Neural cell (in vitro differentiated cells): ENCODE results near the gene EGLN2.
"Not testable (repeated sequence)": the region's sequence is repeated elsewhere in the genome, so short reads cannot be mapped to it uniquely, and the experiment has no call there.

ENCODE experiments used
- EP300 ChIP-seq: fragments of 450-650 bp; conservative IDR thresholded peaks from 2 replicates; pipeline ENCODE4 v1.6.1; 2014; ENCODE audit warnings: antibody characterized with exemption, mild to moderate bottlenecking, moderate library complexity; ENCODE audit not compliant: poor library complexity, severe bottlenecking
- EZH2 ChIP-seq: fragments of 200-600, 300-800 bp; shearing (Covaris generic), sonication (generic); IDR thresholded peaks from 2 replicates; pipeline ENCODE4 v1.6.1; 2014; ENCODE audit warnings: antibody characterized with exemption, low read length, borderline replicate concordance, mild to moderate bottlenecking; ENCODE audit not compliant: insufficient read depth, poor library complexity, severe bottlenecking
- MXI1 ChIP-seq: fragments of 450-650 bp; conservative IDR thresholded peaks from 2 replicates; pipeline ENCODE4 v1.6.1; 2014; ENCODE audit warnings: antibody characterized with exemption, mild to moderate bottlenecking; ENCODE audit not compliant: poor library complexity, severe bottlenecking
- POLR2AphosphoS5 ChIP-seq: IDR thresholded peaks from 2 replicates; pipeline ENCODE4 v1.6.1; 2012
- RAD21 ChIP-seq: fragments of 450-650 bp; conservative IDR thresholded peaks from 2 replicates; pipeline ENCODE4 v1.6.1; 2014; ENCODE audit warnings: antibody characterized with exemption, mild to moderate bottlenecking, moderate library complexity
- SMC3 ChIP-seq: fragments of 450-650 bp; conservative IDR thresholded peaks from 2 replicates; pipeline ENCODE4 v1.6.1; 2014; ENCODE audit warnings: antibody characterized with exemption, mild to moderate bottlenecking, moderate library complexity; ENCODE audit not compliant: poor library complexity
- TF ChIP-seq, protein P1 (sequence below): fragments of 450-650 bp; IDR thresholded peaks from 2 replicates; pipeline ENCODE4 v1.5.1; 2014; ENCODE audit warnings: antibody characterized with exemption, mild to moderate bottlenecking, moderate library complexity; ENCODE audit not compliant: poor library complexity, severe bottlenecking
- TF ChIP-seq, protein P2 (sequence below): IDR thresholded peaks from 2 replicates; pipeline ENCODE4 v1.6.1; 2012; ENCODE audit warnings: borderline replicate concordance

DNA sequence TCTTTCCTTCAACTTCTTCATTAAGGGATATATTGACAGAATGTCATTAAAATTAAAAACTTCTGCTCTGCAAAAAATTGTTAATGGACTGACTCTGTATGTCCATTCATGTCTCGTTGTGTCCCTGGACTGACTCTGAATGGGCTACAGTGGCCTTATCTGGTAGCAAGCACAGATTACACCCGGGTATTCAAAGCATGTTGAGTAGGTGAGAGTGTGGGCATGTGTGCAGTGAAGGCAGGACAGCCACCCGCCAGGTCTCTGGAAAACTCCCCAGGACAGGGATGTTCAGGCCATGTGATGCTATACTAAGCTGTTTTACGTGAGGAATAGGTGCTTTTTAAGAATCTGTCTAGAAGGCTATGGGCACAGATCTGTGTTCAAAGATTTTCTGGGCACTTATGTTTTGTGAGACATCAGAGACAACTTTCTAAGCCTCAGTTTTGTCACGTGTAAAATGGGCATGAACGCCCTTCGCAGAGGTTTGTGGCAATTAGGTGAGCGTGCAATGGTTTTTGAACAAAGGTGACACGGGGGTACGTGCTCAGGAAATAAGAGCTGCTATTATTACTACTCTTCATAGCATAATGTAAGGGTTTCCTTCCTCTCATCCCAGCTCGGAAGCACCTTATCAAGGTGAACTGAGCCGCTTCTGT lies 44.1 kb downstream of the EGLN2 start:
- not testable (repeated sequence) for TF ChIP-seq MXI1, SMC3, RAD21, EP300, POLR2AphosphoS5, EZH2
- TF ChIP-seq, protein P1, sequence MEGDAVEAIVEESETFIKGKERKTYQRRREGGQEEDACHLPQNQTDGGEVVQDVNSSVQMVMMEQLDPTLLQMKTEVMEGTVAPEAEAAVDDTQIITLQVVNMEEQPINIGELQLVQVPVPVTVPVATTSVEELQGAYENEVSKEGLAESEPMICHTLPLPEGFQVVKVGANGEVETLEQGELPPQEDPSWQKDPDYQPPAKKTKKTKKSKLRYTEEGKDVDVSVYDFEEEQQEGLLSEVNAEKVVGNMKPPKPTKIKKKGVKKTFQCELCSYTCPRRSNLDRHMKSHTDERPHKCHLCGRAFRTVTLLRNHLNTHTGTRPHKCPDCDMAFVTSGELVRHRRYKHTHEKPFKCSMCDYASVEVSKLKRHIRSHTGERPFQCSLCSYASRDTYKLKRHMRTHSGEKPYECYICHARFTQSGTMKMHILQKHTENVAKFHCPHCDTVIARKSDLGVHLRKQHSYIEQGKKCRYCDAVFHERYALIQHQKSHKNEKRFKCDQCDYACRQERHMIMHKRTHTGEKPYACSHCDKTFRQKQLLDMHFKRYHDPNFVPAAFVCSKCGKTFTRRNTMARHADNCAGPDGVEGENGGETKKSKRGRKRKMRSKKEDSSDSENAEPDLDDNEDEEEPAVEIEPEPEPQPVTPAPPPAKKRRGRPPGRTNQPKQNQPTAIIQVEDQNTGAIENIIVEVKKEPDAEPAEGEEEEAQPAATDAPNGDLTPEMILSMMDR: not testable (repeated sequence)
- TF ChIP-seq, protein P2, sequence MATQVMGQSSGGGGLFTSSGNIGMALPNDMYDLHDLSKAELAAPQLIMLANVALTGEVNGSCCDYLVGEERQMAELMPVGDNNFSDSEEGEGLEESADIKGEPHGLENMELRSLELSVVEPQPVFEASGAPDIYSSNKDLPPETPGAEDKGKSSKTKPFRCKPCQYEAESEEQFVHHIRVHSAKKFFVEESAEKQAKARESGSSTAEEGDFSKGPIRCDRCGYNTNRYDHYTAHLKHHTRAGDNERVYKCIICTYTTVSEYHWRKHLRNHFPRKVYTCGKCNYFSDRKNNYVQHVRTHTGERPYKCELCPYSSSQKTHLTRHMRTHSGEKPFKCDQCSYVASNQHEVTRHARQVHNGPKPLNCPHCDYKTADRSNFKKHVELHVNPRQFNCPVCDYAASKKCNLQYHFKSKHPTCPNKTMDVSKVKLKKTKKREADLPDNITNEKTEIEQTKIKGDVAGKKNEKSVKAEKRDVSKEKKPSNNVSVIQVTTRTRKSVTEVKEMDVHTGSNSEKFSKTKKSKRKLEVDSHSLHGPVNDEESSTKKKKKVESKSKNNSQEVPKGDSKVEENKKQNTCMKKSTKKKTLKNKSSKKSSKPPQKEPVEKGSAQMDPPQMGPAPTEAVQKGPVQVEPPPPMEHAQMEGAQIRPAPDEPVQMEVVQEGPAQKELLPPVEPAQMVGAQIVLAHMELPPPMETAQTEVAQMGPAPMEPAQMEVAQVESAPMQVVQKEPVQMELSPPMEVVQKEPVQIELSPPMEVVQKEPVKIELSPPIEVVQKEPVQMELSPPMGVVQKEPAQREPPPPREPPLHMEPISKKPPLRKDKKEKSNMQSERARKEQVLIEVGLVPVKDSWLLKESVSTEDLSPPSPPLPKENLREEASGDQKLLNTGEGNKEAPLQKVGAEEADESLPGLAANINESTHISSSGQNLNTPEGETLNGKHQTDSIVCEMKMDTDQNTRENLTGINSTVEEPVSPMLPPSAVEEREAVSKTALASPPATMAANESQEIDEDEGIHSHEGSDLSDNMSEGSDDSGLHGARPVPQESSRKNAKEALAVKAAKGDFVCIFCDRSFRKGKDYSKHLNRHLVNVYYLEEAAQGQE: not testable (repeated sequence)
